Endodermal cell (in vitro differentiated cells): ENCODE results near the gene PLSCR3. TPM values are rescaled to one million over a fixed set of nuclear protein-coding genes. Genes with fewer than 3 reads are reported as not detected.

Experiments used
- DNase-seq: peaks from one replicate; pipeline ENCODE4 v3.0.0-alpha.2; 2017
- H3K27ac ChIP-seq: 2 replicates; pipeline ENCODE4 v1.5.1; 2013; ENCODE audit warnings: mild to moderate bottlenecking, low read depth, low read length, moderate library complexity
- H3K27me3 ChIP-seq: 2 replicates; pipeline ENCODE4 v1.6.1; 2013; ENCODE audit warnings: mild to moderate bottlenecking, low read length, moderate library complexity; ENCODE audit not compliant: insufficient read depth, control insufficient read depth, poor library complexity, severe bottlenecking
- H3K36me3 ChIP-seq: 2 replicates; pipeline ENCODE4 v1.7.0; 2013; ENCODE audit warnings: mild to moderate bottlenecking, low read length, moderate library complexity; ENCODE audit not compliant: control insufficient read depth, insufficient read depth
- H3K4me1 ChIP-seq: one replicate; pipeline ENCODE4 v1.7.0; 2013; ENCODE audit warnings: low read length; ENCODE audit not compliant: control insufficient read depth, insufficient read depth
- H3K4me3 ChIP-seq: 2 replicates; pipeline ENCODE4 v1.5.1; 2013; ENCODE audit warnings: mild to moderate bottlenecking, low read length, moderate library complexity
- H3K9ac ChIP-seq: 2 replicates; pipeline ENCODE4 v1.6.1; 2013; ENCODE audit warnings: mild to moderate bottlenecking, low read length, moderate library complexity; ENCODE audit not compliant: poor library complexity, severe bottlenecking; ENCODE audit errors: extremely low read depth
- H3K9me3 ChIP-seq: 2 replicates; pipeline ENCODE4 v1.6.1; 2013; ENCODE audit warnings: mild to moderate bottlenecking, low read length, moderate library complexity; ENCODE audit not compliant: control insufficient read depth
- H3K27ac Mint-ChIP-seq: 2 replicates; pipeline ENCODE4 v1.8.0; 2020; ENCODE audit warnings: mixed read lengths
- H3K27me3 Mint-ChIP-seq: 2 replicates; pipeline ENCODE4 v1.8.0; 2021; ENCODE audit warnings: mild to moderate bottlenecking, mixed read lengths; ENCODE audit not compliant: insufficient read depth
- H3K36me3 Mint-ChIP-seq: 2 replicates; pipeline ENCODE4 v1.8.0; 2020; ENCODE audit warnings: low read depth, mixed read lengths
- H3K4me1 Mint-ChIP-seq: 2 replicates; pipeline ENCODE4 v1.8.0; 2020; ENCODE audit warnings: mixed read lengths
- H3K4me3 Mint-ChIP-seq: 2 replicates; pipeline ENCODE4 v1.8.0; 2020; ENCODE audit warnings: mild to moderate bottlenecking, moderate library complexity, mixed read lengths
- H3K9me3 Mint-ChIP-seq: 2 replicates; pipeline ENCODE4 v1.8.0; 2020; ENCODE audit warnings: mild to moderate bottlenecking, mixed read lengths
- CTCF ChIP-seq: fragments of 200-600 bp; sonication (generic); conservative IDR thresholded peaks from 2 replicates; pipeline ENCODE4 v1.5.0; 2021; ENCODE audit warnings: antibody characterized with exemption, mild to moderate bottlenecking
- WGBS, 2 experiments: methylation state at CpG; one replicate each; pipeline versions ENCODE4 v1.1.5 to v1.1.7; 2013; ENCODE audit warnings: missing lambda C conversion rate in 2 of 2, mixed read lengths in 1 of 2; ENCODE audit not compliant: insufficient coverage in 1 of 2, insufficient read length in 1 of 2; 5-methylcytosine and 5-hydroxymethylcytosine counted together
- total RNA-seq, 2 donors: library from RNA; stranded (reverse); fragmentation: NEBNext Ultra II Directional in 1 of 2; extraction: Animal tissue kit (Norgen Biotek cat#: 25700) in 1 of 2; gene quantifications; 2 replicates in 1 of 2; 3 replicates in 1 of 2; pipeline ENCODE4 v1.2.1, GENCODE V29; 2021

Gene PLSCR3
- total RNA-seq, 2 donors from 2014 or later, result 21.0 to 26.2 TPM

- H3K9ac ChIP-seq, result no peak overlapping the region
- peaks cover 15% of the 10 kb centered on the region for H3K4me1 Mint-ChIP-seq
- 94 to 99% methylated on average over 15 to 19 of the region's 19 CpGs for WGBS, 2 experiments
- H3K27me3 ChIP-seq, result no peaks in the 10 kb centered on the region
- no peaks in the 10 kb centered on the region for H3K36me3 ChIP-seq
- no peak overlapping the region for H3K4me3 ChIP-seq
- no peaks in the 10 kb centered on the region for H3K9me3 ChIP-seq
- H3K27ac Mint-ChIP-seq, result peak overlapping the region; percentile 91
- H3K36me3 Mint-ChIP-seq, result no peaks in the 10 kb centered on the region
- peaks cover 10% of the 10 kb centered on the region for H3K27me3 Mint-ChIP-seq
- H3K9me3 Mint-ChIP-seq, result no peaks in the 10 kb centered on the region
- no peak overlapping the region for H3K4me3 Mint-ChIP-seq
- peaks cover 5% of the 10 kb centered on the region for H3K4me1 ChIP-seq
- peak; percentile 54 for DNase-seq
- no peak for TF ChIP-seq CTCF
- no peak overlapping the region for H3K27ac ChIP-seq
These were observed 45.7 kb downstream of the PLSCR3 start for GRCh38 chr17:7348478-7349242.

GRCh38 chr17:7347630-7348477, 46.5 kb downstream of the PLSCR3 start:
- TF ChIP-seq CTCF, result no peak
- Histone ChIP-seq H3K27me3 (no peaks in the 10 kb centered on the region), H3K4me1 (peaks cover 2% of the 10 kb centered on the region), H3K9ac (no peak overlapping the region), H3K27ac (no peak overlapping the region), H3K36me3 (no peaks in the 10 kb centered on the region), H3K4me3 (no peak overlapping the region), H3K9me3 (no peaks in the 10 kb centered on the region)
- no peak overlapping the region for H3K27ac Mint-ChIP-seq
- peaks cover 15% of the 10 kb centered on the region for H3K4me1 Mint-ChIP-seq
- H3K4me3 Mint-ChIP-seq, result no peak overlapping the region
- peak; percentile 41 for DNase-seq
- 86 to 94% methylated on average over 10 to 19 of the region's 19 CpGs for whole genome bisulfite sequencing, 2 experiments
- H3K9me3 Mint-ChIP-seq, result no peaks in the 10 kb centered on the region
- peaks cover 7% of the 10 kb centered on the region for H3K27me3 Mint-ChIP-seq
- no peaks in the 10 kb centered on the region for H3K36me3 Mint-ChIP-seq

GRCh38 chr17:7346761-7347614, 47.3 kb downstream of the PLSCR3 start:
- Mint-ChIP-seq H3K36me3 (no peaks in the 10 kb centered on the region), H3K27me3 (peaks cover 2% of the 10 kb centered on the region), H3K4me3 (no peak overlapping the region), H3K27ac (no peak overlapping the region), H3K4me1 (peaks cover 9% of the 10 kb centered on the region), H3K9me3 (no peaks in the 10 kb centered on the region)
- H3K4me3 ChIP-seq, result no peak overlapping the region
- H3K9me3 ChIP-seq, result no peaks in the 10 kb centered on the region
- H3K4me1 ChIP-seq, result no peaks in the 10 kb centered on the region
- no peak overlapping the region for H3K9ac ChIP-seq
- no peaks in the 10 kb centered on the region for H3K36me3 ChIP-seq
- TF ChIP-seq CTCF, result no peak
- DNase-seq, result no peak
- WGBS, 2 experiments, result 85 to 89% methylated on average over 8 to 18 of the region's 18 CpGs
- no peak overlapping the region for H3K27ac ChIP-seq
- no peaks in the 10 kb centered on the region for H3K27me3 ChIP-seq
